MM.1S (cell line): ENCODE results near the gene STX4.

ENCODE experiments used
- EZH2 ChIP-seq: fragments of 300-600 bp; sonication (generic); optimal IDR thresholded peaks from 2 replicates; pipeline ENCODE3; 2017; ENCODE audit warnings: low read depth, mild to moderate bottlenecking, antibody characterized with exemption, low read length, mixed read lengths
- TF ChIP-seq, protein P1 (sequence below): fragments of 300-600 bp; sonication (generic); IDR thresholded peaks from 2 replicates; pipeline ENCODE4 v1.5.1; 2016; ENCODE audit warnings: antibody characterized with exemption, low read length, mixed read lengths

DNA sequence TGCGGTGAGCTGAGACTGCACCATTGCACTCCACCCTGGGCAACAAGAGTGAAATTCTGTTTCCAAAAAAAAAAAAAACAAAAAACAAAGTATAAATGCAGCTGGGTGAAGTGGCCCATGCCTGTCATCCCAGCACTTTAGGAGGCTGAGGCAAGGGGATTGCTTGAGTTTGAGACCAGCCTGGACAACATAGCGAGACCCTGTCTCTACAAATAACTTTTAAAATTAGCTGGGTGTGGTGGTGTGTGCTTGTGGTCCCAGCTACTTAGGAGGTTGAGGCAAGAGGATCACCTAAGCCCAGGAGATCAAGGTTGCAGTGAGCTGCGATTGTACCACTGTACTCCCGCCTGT is 10.1 kb upstream of the STX4 start:
- no peak for TF ChIP-seq EZH2
- TF ChIP-seq, protein P1, sequence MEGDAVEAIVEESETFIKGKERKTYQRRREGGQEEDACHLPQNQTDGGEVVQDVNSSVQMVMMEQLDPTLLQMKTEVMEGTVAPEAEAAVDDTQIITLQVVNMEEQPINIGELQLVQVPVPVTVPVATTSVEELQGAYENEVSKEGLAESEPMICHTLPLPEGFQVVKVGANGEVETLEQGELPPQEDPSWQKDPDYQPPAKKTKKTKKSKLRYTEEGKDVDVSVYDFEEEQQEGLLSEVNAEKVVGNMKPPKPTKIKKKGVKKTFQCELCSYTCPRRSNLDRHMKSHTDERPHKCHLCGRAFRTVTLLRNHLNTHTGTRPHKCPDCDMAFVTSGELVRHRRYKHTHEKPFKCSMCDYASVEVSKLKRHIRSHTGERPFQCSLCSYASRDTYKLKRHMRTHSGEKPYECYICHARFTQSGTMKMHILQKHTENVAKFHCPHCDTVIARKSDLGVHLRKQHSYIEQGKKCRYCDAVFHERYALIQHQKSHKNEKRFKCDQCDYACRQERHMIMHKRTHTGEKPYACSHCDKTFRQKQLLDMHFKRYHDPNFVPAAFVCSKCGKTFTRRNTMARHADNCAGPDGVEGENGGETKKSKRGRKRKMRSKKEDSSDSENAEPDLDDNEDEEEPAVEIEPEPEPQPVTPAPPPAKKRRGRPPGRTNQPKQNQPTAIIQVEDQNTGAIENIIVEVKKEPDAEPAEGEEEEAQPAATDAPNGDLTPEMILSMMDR: no peak
